ENCODE measurements around the gene SLC41A1.

The SLC41A1 gene

DNA sequence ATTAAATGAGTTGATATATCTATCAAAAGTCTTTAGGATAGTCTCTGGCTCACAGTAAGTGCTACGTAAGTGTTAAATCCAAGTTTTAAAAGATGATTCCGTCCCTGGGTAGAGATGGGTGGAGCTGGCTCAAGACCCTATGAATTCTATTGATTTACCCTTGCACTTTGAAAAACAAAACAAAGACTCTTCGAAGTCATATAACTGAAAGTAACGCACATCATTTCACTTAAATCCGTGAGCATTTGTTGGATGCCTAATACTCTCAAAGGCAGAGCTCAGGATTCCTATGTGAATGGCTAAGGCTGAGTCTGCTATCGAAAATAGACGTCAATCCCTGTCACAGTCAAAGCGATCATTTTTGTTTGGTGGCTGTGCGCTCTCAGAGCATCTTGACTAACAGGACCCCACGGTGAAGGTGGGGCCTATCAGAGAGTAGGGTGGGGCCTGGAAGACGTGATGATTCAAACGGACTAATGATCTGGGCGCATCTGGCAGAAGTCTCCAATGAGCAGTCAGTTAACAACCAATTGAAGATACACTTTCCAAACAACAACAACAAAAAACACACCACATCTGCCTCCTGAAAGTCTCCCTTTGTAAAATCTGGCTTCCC is 61.9 kb downstream of the SLC41A1 start:
- DNase-seq (ENCODE audit: low spot score) = no peak

DNA sequence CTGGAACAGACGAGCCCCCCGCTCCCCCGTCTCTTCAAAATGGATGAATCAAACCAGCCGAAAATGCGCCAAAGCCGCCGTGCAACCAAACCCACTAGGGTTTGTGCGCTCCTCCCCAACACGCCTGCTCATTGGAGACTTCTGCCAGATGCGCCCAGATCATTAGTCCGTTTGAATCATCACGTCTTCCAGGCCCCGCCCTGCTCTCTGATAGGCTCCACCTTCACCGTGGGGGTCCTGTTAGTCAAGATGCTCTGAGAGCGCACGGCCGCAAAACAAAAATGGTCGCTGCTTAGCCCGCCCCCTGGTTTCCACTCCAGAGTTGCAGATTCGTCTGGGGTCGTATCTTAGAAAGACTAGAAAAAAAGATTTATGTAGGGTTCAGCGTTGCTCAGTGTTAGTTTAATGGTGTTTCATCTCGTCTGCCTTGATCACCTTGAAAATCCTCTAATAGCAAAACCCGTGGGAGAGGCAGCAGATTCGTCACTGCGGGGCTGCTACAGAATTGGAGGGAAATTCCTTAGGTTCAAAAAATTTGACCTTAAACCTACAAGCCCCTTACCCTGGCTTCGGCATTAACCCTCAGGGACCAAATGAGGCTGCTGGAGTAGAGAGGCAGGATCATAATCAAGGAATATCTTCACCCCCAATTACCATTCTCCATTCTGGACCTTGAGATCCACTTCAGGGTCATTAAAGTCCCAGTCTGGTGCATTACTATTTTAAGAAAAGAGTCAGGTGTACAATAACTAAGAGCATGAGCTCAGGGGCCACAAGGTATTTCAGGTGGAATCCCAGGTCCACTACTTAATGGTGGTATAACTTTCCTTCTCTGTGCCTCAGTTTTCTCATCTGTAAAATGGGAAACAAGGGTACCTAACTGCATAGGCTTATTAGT is 62.6 kb downstream of the SLC41A1 start, which contains the start of gene NUCKS1:
Gene NUCKS1, minus strand, starts transcription at position 45 of the 898 bp plus-strand sequence. CDS start 209 bp downstream, outside the sequence.
- peak; percentile 99 for DNase-seq (ENCODE audit: low spot score)

DNA sequence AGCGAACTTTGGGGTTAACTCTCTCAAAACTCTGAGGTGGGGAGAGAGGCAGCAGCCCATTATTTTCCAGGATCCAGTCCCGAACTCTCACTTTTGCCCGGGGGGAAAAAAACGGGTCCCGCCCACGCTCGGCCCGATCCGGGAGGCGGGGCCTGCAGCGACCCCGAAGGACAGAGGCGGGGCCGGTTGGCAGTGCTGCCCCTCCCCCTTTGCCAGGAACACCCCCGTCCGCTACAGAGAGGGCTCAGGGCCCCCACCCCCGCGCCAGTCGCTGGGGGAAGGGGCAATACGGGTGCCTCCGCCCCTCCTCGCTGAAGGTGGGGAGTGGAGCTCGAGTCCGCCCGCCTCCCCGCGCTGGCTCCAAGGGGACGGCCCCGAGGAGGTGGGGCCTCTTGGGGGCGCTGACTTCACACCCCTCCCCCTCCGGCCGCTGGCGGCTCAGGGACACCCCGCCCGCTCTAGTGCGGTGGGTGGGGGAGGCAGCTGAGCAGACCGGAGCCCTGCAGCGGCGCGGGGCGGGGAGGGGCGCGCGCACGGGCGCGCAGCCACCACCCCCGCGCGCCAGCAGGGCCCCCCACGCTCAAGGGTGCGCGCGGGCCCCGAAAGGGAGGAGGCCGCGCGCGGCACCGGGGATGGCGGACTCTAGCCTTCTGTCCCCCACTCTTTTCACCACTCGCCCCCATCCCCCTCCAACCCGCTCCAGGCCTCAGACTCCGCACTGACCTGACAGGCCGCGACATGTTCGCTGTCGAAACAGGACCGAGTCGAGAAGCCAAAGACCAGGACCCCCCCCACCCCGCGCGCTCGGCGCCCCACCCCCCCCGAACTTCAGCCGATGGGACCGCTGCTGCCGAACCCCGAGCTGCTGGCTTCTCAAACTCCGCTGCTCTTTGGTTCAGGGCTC is 63.5 kb downstream of the SLC41A1 start:
- DNase-seq (ENCODE audit: low spot score) = peak; percentile 95

DNA sequence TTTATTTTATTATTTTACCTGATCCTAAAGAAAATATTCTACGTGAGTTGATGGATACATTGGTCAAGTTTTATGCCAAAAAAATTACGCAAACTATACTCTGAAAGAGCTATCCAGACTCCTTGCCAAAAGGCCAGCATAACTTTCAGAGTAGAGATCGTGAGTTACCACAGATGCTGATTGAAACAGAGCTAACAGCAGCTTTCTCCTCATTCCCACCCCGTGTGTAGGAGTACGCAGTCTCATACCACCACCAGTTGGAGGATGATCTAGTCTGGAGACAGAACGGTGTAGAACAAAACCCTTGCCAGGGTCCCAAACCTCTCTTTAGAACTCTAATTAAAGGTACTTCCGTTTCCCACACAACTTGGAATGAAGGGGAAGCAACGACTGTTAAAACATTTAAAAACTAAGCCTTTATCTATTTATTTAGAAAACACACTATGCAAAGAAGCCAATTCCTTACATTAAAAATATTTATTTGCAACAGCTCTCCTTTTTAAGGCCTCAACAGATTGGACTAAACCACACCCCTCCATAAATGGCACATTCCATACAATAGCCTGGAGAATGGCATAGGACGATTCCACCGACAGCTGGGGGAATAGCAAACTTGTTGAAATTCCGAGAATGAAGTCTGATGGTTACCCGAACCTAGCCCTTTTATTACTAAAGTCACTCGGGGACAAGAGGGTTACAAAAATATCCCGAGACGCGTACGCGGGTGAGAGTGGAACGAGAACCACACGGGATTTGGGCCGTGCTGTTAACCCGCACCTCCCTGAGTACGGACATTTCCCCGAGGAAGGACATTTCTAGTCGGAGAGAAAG is 64.4 kb downstream of the SLC41A1 start:
- peak; percentile 51 for DNase-seq (ENCODE audit: low spot score)

DNA sequence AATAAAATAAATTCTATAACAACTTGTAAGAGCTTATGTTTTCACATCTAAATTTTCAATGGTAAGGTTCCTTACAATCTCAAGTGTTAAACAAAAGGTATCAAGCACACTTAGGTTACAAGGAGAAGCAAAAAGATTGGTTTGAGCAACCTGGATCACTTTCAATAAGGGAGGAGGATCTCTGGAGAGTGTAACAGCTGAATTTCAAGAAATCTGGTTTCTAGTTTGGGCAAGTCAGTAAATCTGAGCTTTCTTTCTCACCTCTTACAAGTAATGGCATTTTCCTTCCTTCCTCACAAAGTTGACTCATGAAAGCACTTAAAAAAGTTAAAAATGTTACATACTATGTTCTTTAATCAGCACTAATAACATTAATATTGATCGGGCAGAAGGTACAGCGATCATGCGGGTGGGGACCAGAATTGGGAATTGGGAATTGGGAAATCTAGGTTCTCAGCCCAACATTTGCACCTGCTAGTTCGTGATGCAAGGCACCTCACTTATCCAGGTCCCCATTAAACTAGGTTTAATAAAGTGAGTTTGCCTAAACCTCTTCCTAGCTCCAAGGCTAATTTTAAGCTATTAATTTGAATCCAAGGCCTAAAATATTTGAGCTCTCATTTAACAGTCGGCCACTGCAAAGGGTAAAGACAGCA is 66.1 kb downstream of the SLC41A1 start:
- DNase-seq (ENCODE audit: low spot score) = no peak

DNA sequence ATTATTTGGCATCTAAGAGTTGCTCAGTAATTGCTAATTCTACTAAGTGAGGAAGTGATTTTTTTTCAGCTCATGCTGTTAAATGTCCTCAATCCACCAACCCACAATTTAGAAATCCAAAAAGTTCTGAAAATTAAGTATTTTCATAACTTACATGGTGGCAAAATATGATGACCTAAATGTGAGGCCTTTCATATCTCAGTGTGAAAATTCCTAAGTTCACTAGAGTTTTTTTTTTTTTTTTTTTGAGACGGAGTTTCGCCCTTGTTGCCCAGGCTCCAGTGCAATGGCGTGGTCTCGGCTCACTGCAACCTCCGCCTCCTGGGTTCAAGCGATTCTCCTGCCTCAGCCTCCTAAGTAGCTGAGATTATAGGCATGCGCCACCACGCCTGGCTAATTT is 68.6 kb downstream of the SLC41A1 start:
- DNase-seq (ENCODE audit: low spot score) = no peak

DNA sequence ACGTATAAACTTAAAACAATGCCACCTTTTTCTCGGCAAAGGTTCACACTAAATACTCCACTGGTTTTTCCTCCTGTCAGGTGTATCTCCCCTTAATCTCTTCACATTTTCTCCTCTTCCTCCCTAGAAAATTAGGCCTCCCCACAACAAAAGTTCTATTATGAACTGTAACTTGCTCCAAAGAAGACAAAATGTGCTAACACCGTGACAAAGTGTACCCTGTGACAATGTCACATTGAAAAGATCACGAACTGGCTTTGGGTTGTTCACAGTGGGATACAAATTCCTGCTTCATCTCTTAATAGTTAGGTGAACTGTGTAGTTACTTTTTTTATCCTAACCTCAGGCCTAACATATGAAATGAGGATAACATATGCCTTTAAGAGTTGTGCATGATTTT is 69.0 kb downstream of the SLC41A1 start:
- no peak for DNase-seq (ENCODE audit: low spot score)

DNA sequence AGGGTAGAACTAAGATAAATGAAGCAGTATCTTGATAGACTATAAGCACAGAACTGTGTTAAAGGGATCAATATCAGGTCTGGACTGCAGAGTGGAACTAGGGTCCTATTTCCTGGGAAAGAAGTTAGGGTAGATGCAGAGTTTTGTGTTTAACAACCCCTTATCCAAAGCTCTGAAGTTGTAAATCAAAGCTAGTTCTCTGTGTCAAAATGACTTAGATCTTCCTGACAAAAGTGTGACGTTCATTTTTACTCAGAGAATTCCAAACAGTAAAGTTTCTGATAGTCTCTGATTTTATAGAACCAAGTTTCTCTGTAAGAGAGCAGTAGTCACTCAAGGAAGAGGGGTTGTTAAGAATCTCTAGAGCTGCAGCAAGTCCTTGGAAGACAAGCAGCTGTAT is 71.3 kb downstream of the SLC41A1 start:
- DNase-seq (ENCODE audit: low spot score) = no peak

DNA sequence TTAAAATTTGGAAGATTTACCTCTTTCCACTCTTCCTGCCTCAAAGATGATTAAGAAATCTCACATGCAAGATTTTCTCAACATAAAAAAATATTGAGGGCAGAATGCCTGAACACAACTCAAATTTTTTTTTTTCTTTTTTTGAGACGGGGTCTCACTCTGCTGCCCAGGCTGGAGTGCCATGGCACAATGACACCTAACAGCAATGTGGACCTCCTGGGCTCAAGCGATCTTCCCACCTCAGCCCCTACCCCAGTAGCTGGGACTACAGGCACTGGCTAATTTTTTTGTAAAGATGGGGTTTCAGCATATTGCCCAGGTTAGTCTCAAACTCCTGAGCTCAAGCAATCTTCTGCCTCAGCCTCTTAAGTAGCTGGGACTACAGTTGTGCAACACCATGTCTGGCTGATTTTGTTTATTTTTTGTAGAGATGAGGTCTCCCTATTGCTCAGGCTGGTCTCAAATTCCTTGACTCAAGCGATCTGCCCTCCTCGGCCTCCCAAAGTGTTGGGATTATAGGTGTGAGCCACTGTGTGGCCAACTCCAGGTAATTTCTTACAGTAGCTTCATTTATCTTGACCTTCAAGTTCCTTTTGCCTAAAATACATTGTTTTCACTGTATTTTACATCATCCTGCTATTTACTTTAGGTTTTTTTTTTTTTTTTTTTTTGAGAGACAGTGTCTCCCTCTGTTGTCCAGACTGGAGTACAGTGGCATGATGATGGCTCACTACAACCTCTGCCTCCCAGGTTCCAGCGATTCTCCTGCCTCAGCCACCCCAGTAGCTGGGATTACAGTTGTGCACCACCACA is 73.4 kb downstream of the SLC41A1 start:
- no peak for DNase-seq (ENCODE audit: low spot score)

Measured in CD4-positive, alpha-beta T cell treated with Interleukin-2 at 100 ng/mL for 4 hours (primary cell).